ENCODE results near the gene SOD2.
A peak's percentile ranks its signal among the peaks of the same experiment; 100 is the strongest.

Gene SOD2

DNA sequence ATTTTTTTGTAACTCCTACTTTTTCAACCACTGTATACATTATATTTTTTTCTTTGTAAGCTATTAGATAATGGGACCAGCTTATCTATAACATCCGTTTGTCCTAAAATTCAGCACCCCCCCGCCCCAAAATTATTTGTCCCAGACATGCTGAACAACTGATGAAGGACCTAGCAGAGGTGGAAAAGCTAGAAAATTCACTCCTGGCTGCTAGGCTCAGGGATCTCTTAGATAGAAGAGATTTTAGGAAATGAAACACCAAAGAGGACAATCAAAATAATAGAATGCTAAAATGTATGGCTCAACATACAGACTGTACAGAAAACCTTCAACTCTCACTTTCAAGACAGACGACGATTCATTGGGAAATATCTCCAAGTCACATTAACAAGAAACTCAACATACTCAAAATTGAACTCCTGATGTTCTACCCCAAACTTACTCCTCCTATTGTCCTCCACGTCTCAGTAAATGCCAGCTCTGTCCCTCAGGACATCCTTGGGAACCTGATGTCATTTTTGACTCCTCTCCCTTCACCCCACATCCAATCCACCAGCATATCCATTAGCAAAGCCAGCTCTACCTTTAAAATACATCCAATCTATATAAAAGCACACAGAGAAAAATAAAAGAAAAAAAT, 4.7 kb downstream of the SOD2 start:
- H3K27ac ChIP-seq (ENCODE audit: insufficient read depth in 1 of 2, low read depth in 1 of 2, low read length in 2 of 2, poor library complexity in 1 of 2, severe bottlenecking in 2 of 2): peak overlapping the region; percentile 40 to 43
- 85% methylated on average over 3 of the region's 5 CpGs for whole genome bisulfite sequencing (ENCODE audit: insufficient coverage)
- POLR2A ChIA-PET: no interaction called here

DNA sequence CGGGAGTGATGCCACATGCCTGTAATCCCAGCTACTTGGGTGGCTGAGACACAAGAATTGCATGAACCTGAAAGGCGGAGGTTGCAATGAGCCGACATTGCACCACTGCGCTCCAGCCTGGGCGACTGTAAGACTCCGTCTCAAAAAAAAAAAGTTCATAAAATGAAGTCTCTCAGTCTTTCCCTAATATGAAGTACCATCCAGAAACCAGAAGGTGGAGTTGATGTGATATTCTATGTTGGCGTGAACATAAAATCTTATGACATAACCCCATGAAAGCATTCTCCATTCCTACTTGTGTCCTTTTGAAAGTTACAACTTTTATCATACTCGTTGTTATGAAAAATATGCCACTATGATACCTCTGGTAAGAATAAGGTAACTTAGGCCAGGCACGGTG, 5.7 kb downstream of the SOD2 start:
- 89% methylated on average over 5 of the region's 9 CpGs for WGBS (ENCODE audit: insufficient coverage)
- peak; percentile 45 to 79 (median 68) for DNase-seq
- peak overlapping the region in 1 of 7 experiments; percentile 19 for H3K4me3 ChIP-seq (ENCODE audit: control insufficient read depth in 1 of 7, extremely low read depth in 1 of 7, insufficient read depth in 4 of 7, low read depth in 2 of 7, low read length in 6 of 7)
- no peaks in the 10 kb centered on the region for H3K27me3 ChIP-seq (replicated peaks in 2 of 5; ENCODE audit: control insufficient read depth in 4 of 5, insufficient read depth in 5 of 5, low read length in 4 of 5)
- no peaks in the 10 kb centered on the region for H3K9me3 ChIP-seq (ENCODE audit: control extremely low read depth in 1 of 5, control insufficient read depth in 4 of 5, insufficient read depth in 2 of 5, low read depth in 1 of 5, low read length in 4 of 5)
- peaks cover 15 to 46% (median 34%) of the 10 kb centered on the region in 4 experiments for H3K36me3 ChIP-seq (ENCODE audit: control insufficient read depth in 4 of 4, insufficient read depth in 4 of 4, low read length in 3 of 4)
- peaks cover 14 to 75% (median 33%) of the 10 kb centered on the region in 4 experiments for H3K4me1 ChIP-seq (ENCODE audit: control extremely low read depth in 1 of 4, control insufficient read depth in 4 of 4, insufficient read depth in 4 of 4, low read length in 3 of 4)
- CTCF ChIA-PET: interaction anchor here (1.3 to 2.5 kb wide), 3 partner anchors 8 to 57 kb away, joined by 5 to 8 read pairs (median 7); no protein-coding TSS in a partner anchor
- POLR2A ChIA-PET: no interaction called here
- H3K27ac ChIP-seq (ENCODE audit: insufficient read depth in 1 of 2, low read depth in 1 of 2, low read length in 2 of 2, poor library complexity in 1 of 2, severe bottlenecking in 2 of 2): peak overlapping the region; percentile 6 to 54

More for the DNA sequence above, 4.7 kb downstream of the SOD2 start:
- Histone ChIP-seq H3K36me3 (ENCODE audit: control insufficient read depth in 4 of 4, insufficient read depth in 4 of 4, low read length in 3 of 4) (peaks cover 13 to 41% (median 30%) of the 10 kb centered on the region in 4 experiments), H3K4me1 (ENCODE audit: control extremely low read depth in 1 of 4, control insufficient read depth in 4 of 4, insufficient read depth in 4 of 4, low read length in 3 of 4) (peaks cover 14 to 71% (median 34%) of the 10 kb centered on the region in 4 experiments), H3K9me3 (ENCODE audit: control extremely low read depth in 1 of 5, control insufficient read depth in 4 of 5, insufficient read depth in 2 of 5, low read depth in 1 of 5, low read length in 4 of 5) (no peaks in the 10 kb centered on the region), H3K27me3 (replicated peaks in 2 of 5; ENCODE audit: control insufficient read depth in 4 of 5, insufficient read depth in 5 of 5, low read length in 4 of 5) (no peaks in the 10 kb centered on the region), H3K4me3 (ENCODE audit: control insufficient read depth in 1 of 7, extremely low read depth in 1 of 7, insufficient read depth in 4 of 7, low read depth in 2 of 7, low read length in 6 of 7) (peak overlapping the region in 2 of 7 experiments; percentile 39 to 60)
- CTCF ChIA-PET: interaction anchor here (0.6 to 5.1 kb wide), 10 partner anchors 9 to 514 kb away, joined by 3 to 28 read pairs (median 4); no protein-coding TSS in a partner anchor
- DNase-seq: no peak

DNA sequence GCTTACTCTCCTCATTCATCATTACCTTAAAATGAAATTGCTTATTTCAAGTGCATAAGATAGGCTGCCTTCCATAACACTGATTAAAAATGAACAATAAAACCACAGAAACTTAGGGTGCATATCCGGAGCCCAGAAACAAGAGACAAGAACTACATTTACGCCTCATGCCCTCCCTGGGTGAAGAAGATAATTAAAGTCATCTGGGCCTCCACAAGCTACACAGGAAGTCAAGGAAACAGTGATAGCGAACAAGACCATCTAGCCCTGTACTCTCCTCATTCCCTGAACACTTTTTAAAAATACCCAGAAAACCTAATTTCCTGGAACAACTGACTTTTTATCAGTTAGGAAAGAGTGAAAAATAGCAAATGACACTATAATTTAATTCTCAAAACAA, 6.3 kb downstream of the SOD2 start:
- Histone ChIP-seq H3K36me3 (ENCODE audit: control insufficient read depth in 4 of 4, insufficient read depth in 4 of 4, low read length in 3 of 4) (peaks cover 15 to 47% (median 32%) of the 10 kb centered on the region in 4 experiments), H3K4me1 (ENCODE audit: control extremely low read depth in 1 of 4, control insufficient read depth in 4 of 4, insufficient read depth in 4 of 4, low read length in 3 of 4) (peaks cover 12 to 75% (median 30%) of the 10 kb centered on the region in 4 experiments), H3K27me3 (replicated peaks in 2 of 5; ENCODE audit: control insufficient read depth in 4 of 5, insufficient read depth in 5 of 5, low read length in 4 of 5) (no peaks in the 10 kb centered on the region), H3K27ac (ENCODE audit: insufficient read depth in 1 of 2, low read depth in 1 of 2, low read length in 2 of 2, poor library complexity in 1 of 2, severe bottlenecking in 2 of 2) (peak overlapping the region; percentile 6 to 54), H3K9me3 (ENCODE audit: control extremely low read depth in 1 of 5, control insufficient read depth in 4 of 5, insufficient read depth in 2 of 5, low read depth in 1 of 5, low read length in 4 of 5) (no peaks in the 10 kb centered on the region), H3K4me3 (ENCODE audit: control insufficient read depth in 1 of 7, extremely low read depth in 1 of 7, insufficient read depth in 4 of 7, low read depth in 2 of 7, low read length in 6 of 7) (peak overlapping the region in 3 of 7 experiments; percentile 17 to 30 (median 26))
- ChIA-PET POLR2A (interaction anchor here (1.1 kb wide), 1 partner anchor 104 kb away, joined by 3 read pairs; the partner anchor contains the start of gene MRPL18), CTCF (interaction anchor here (0.7 to 2.5 kb wide), 3 partner anchors 31 to 166 kb away, joined by 3 to 8 read pairs (median 7); no protein-coding TSS in a partner anchor)
- 0% methylated on average over 1 of the region's 3 CpGs for WGBS (ENCODE audit: insufficient coverage)
- DNase-seq: peak; percentile 74 to 87 (median 75)

DNA sequence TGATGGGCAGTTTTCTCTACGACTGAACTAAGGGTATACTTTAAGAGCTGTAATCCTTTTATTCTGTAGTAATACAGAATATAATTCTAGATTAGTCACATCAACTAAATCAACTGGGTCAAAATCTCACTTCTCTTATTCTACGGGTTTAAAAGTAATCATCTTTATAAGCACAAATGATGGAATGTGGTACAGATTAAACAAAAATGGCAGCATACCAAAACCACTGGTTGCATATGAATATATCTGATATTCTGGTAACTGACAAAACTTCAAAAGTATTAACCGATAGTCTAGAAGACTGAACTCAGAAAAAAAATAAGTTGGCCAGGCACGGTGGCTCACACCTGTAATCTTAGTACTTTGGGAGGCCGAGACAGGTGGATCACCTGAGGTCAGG, 7.0 kb downstream of the SOD2 start:
- Histone ChIP-seq H3K9me3 (ENCODE audit: control extremely low read depth in 1 of 5, control insufficient read depth in 4 of 5, insufficient read depth in 2 of 5, low read depth in 1 of 5, low read length in 4 of 5) (no peaks in the 10 kb centered on the region), H3K27me3 (replicated peaks in 2 of 5; ENCODE audit: control insufficient read depth in 4 of 5, insufficient read depth in 5 of 5, low read length in 4 of 5) (no peaks in the 10 kb centered on the region), H3K36me3 (ENCODE audit: control insufficient read depth in 4 of 4, insufficient read depth in 4 of 4, low read length in 3 of 4) (peaks cover 15 to 51% (median 34%) of the 10 kb centered on the region in 4 experiments), H3K4me3 (ENCODE audit: control insufficient read depth in 1 of 7, extremely low read depth in 1 of 7, insufficient read depth in 4 of 7, low read depth in 2 of 7, low read length in 6 of 7) (peak overlapping the region in 1 of 7 experiments; percentile 30), H3K27ac (ENCODE audit: insufficient read depth in 1 of 2, low read depth in 1 of 2, low read length in 2 of 2, poor library complexity in 1 of 2, severe bottlenecking in 2 of 2) (peak overlapping the region; percentile 6 to 55), H3K4me1 (ENCODE audit: control extremely low read depth in 1 of 4, control insufficient read depth in 4 of 4, insufficient read depth in 4 of 4, low read length in 3 of 4) (peaks cover 8 to 77% (median 32%) of the 10 kb centered on the region in 4 experiments)
- 33% methylated on average over 2 of the region's 5 CpGs for WGBS (ENCODE audit: insufficient coverage)
- CTCF ChIA-PET: interaction anchor here (0.7 to 2.2 kb wide), 3 partner anchors 31 to 167 kb away, joined by 3 to 8 read pairs (median 3); no protein-coding TSS in a partner anchor
- POLR2A ChIA-PET: interaction anchor here (1.1 kb wide), 1 partner anchor 105 kb away, joined by 3 read pairs; the partner anchor contains the start of gene MRPL18
- no peak for DNase-seq

DNA sequence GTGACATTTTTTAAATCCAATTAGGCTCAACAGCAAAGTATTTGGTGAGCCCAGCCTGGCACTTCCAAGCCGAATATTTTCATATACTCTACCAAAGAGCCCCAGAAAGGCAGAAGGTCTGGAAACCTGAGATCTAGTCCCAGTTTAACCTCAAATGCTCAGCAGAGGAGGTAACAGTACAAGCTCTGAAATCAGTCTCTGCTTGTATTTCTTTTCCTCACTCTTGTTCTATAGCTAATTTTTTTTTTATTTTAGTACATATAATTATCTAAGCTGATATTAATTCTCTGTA, 9.1 kb downstream of the SOD2 start:
- 100% methylated on average over 1 of the region's 1 CpG for WGBS (ENCODE audit: insufficient coverage)
- Histone ChIP-seq H3K4me3 (ENCODE audit: control insufficient read depth in 1 of 7, extremely low read depth in 1 of 7, insufficient read depth in 4 of 7, low read depth in 2 of 7, low read length in 6 of 7) (no peak overlapping the region), H3K36me3 (ENCODE audit: control insufficient read depth in 4 of 4, insufficient read depth in 4 of 4, low read length in 3 of 4) (peaks cover 12 to 60% (median 32%) of the 10 kb centered on the region in 4 experiments), H3K9me3 (ENCODE audit: control extremely low read depth in 1 of 5, control insufficient read depth in 4 of 5, insufficient read depth in 2 of 5, low read depth in 1 of 5, low read length in 4 of 5) (no peaks in the 10 kb centered on the region), H3K27me3 (replicated peaks in 2 of 5; ENCODE audit: control insufficient read depth in 4 of 5, insufficient read depth in 5 of 5, low read length in 4 of 5) (no peaks in the 10 kb centered on the region), H3K4me1 (ENCODE audit: control extremely low read depth in 1 of 4, control insufficient read depth in 4 of 4, insufficient read depth in 4 of 4, low read length in 3 of 4) (peaks cover 3 to 70% (median 35%) of the 10 kb centered on the region in 4 experiments), H3K27ac (ENCODE audit: insufficient read depth in 1 of 2, low read depth in 1 of 2, low read length in 2 of 2, poor library complexity in 1 of 2, severe bottlenecking in 2 of 2) (no peak overlapping the region)
- CTCF ChIA-PET: interaction anchor here (1.0 to 2.4 kb wide), 3 partner anchors 13 to 54 kb away, joined by 3 to 7 read pairs (median 6); no protein-coding TSS in a partner anchor
- POLR2A ChIA-PET: no interaction called here
- DNase-seq: no peak

DNA sequence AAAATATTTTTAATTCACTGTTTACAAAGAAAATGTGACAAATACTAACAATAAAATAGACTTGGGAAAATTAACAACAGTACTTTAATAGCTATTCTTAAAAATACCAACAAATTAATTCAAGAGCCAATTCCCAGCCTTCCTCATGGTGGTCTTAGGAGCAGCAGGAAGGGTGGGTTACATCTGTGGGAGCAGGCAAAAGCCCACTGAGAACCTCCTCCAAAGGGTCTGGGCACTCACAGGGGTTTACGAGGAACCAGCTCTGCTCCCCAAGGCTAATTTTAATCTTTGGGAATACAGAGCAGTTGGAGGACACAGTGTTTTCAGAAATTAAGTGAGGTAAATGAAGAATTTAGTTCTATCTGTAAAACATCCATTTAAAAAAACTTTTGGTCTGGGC, 10.2 kb downstream of the SOD2 start:
- no peak for DNase-seq
- peaks cover 13 to 57% (median 33%) of the 10 kb centered on the region in 4 experiments for H3K36me3 ChIP-seq (ENCODE audit: control insufficient read depth in 4 of 4, insufficient read depth in 4 of 4, low read length in 3 of 4)
- no peaks in the 10 kb centered on the region for H3K27me3 ChIP-seq (replicated peaks in 2 of 5; ENCODE audit: control insufficient read depth in 4 of 5, insufficient read depth in 5 of 5, low read length in 4 of 5)
- H3K4me3 ChIP-seq (ENCODE audit: control insufficient read depth in 1 of 7, extremely low read depth in 1 of 7, insufficient read depth in 4 of 7, low read depth in 2 of 7, low read length in 6 of 7): no peak overlapping the region
- H3K9me3 ChIP-seq (ENCODE audit: control extremely low read depth in 1 of 5, control insufficient read depth in 4 of 5, insufficient read depth in 2 of 5, low read depth in 1 of 5, low read length in 4 of 5): no peaks in the 10 kb centered on the region
- H3K27ac ChIP-seq (ENCODE audit: insufficient read depth in 1 of 2, low read depth in 1 of 2, low read length in 2 of 2, poor library complexity in 1 of 2, severe bottlenecking in 2 of 2): peak overlapping the region in 1 of 2 experiments; percentile 34
- ChIA-PET POLR2A (interaction anchor here (0.6 kb wide), 1 partner anchor 9 kb away, joined by 3 read pairs; no protein-coding TSS in a partner anchor), CTCF (interaction anchor here (0.7 to 4.1 kb wide), 7 partner anchors 8 to 579 kb away, joined by 3 to 28 read pairs (median 6); no protein-coding TSS in a partner anchor)
- peaks cover 3 to 59% (median 30%) of the 10 kb centered on the region in 4 experiments for H3K4me1 ChIP-seq (ENCODE audit: control extremely low read depth in 1 of 4, control insufficient read depth in 4 of 4, insufficient read depth in 4 of 4, low read length in 3 of 4)
- 83% methylated on average over 1 of the region's 1 CpG for WGBS (ENCODE audit: insufficient coverage)

Measured in common myeloid progenitor, CD34-positive (primary cell).